GM19035 (cell line): ENCODE measurements around the gene PCCA.
"Not testable (repeated sequence)": the region's sequence is repeated elsewhere in the genome, so short reads cannot be mapped to it uniquely, and the experiment has no call there.

ENCODE experiments used
- ATAC-seq: cut with Tn5 transposase; IDR thresholded peaks from one replicate; pipeline ENCODE4 v1.9.1; 2021; ENCODE audit not compliant: unreplicated experiment

The PCCA gene

DNA sequence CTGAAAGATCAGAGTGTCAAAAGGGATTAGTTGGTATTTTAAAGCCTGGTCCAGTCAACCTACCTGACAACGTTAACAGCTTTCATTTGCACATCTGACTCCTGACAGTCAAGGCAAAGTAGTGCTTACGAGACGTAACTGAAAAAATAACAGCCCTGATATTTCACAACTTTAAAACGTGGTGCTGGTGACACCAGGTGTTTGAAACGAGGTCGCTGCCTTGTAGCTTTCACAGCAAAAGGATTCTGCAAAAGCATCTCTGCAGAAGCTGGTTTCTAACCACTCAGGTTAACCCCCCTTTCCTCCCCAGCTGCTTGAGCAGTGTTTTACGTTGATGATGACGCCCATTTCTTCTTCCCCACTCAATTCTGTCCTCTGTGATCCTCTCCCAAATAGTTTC, 476.4 kb downstream of the PCCA start:
- ATAC-seq = no peak

DNA sequence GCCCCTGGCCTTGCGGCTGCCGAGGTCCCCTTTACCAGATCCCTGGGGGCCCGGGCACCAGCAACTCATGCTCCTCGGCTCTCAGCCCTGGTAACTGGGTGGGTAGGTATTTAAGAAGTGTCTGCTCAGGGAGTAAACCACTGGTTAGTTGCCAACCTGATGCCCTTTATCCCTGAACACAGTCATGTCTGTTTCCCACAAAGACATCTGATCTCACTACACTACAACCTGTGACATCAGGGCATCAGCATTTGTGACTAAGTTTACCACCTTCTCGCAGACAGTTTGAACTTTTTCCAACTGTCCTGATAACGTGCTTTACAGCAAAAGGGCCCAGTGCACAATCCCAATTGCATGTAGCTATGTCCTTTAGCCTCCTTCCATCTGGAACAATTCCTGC, 477.6 kb downstream of the PCCA start:
- no peak for ATAC-seq

DNA sequence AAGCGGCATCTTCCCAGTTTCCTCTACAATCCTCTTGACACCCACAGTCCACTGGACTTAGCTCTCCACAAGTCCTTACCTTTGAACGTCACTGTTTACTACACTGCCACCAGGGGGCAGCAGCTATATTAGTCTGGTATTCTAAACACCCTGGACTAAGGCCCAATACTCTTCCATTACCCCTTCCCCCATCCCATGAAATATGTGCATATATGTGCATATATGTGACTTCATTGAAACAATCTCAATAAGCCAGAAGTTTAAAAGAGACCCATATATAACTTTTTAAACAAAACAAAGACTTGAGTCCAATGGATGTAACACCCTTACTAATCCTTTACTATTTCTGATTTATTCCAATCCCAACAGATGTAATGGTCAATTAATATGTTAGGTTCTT, 484.2 kb downstream of the PCCA start:
- ATAC-seq = peak; percentile 98

DNA sequence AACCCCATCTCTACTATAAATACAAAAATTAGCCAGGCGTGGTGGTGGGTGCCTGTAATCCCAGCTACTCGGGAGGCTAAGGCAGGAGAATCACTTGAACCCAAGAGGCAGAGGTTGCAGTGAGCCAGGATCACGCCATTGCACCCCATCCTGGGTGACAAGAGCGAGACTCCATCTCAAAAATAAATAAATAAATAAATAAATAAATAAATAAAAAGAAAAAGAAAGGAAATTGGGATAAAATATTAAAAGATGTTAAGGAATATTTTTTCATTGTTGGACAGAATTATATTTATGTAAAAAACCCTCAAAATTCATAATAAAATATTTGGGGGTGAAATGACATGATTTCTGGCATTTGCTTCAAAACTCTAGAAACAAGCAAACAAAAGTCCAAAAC, 488.3 kb downstream of the PCCA start:
- ATAC-seq = not testable (repeated sequence)
